Suprapubic skin (tissue), 3 donors: ENCODE data around the gene SERPIND1.

ENCODE experiments used
- POLR2A ChIP-seq, 2 donors: fragments of 450-650 bp; IDR thresholded peaks; one replicate each; pipeline ENCODE4 v1.6.1; 2017; ENCODE audit warnings: antibody characterized with exemption in 2 of 2, mild to moderate bottlenecking in 2 of 2, moderate library complexity in 2 of 2
- TF ChIP-seq, protein P1 (sequence below), 2 donors: fragments of 200-600 bp in 1 of 2; fragments of 450-650 bp in 1 of 2; sonication (generic) in 1 of 2; IDR thresholded peaks; one replicate each; pipeline ENCODE4 v1.5.1; 2016 to 2019; ENCODE audit warnings: antibody characterized with exemption in 2 of 2, mild to moderate bottlenecking in 1 of 2, moderate library complexity in 1 of 2

- no peak for TF ChIP-seq POLR2A (IDR thresholded peaks at IDR 0.05)
- TF ChIP-seq, protein P1, sequence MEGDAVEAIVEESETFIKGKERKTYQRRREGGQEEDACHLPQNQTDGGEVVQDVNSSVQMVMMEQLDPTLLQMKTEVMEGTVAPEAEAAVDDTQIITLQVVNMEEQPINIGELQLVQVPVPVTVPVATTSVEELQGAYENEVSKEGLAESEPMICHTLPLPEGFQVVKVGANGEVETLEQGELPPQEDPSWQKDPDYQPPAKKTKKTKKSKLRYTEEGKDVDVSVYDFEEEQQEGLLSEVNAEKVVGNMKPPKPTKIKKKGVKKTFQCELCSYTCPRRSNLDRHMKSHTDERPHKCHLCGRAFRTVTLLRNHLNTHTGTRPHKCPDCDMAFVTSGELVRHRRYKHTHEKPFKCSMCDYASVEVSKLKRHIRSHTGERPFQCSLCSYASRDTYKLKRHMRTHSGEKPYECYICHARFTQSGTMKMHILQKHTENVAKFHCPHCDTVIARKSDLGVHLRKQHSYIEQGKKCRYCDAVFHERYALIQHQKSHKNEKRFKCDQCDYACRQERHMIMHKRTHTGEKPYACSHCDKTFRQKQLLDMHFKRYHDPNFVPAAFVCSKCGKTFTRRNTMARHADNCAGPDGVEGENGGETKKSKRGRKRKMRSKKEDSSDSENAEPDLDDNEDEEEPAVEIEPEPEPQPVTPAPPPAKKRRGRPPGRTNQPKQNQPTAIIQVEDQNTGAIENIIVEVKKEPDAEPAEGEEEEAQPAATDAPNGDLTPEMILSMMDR (IDR thresholded peaks at IDR 0.05): no peak
Observed at GRCh38 chr22:20764729-20765128, 9.2 kb upstream of the SERPIND1 start.
